CD14-positive monocyte (primary cell): ENCODE measurements around the gene SPTBN1. TPM values are rescaled to one million over a fixed set of nuclear protein-coding genes. Genes with fewer than 3 reads are reported as not detected.

Experiments used
- DNase-seq, 3 donors: peaks; one replicate each; pipeline ENCODE4 v3.0.0-alpha.2; 2011 to 2022
- H2AFZ ChIP-seq: 2 replicates; pipeline ENCODE4 v1.6.0; 2012; ENCODE audit warnings: mild to moderate bottlenecking, low read depth, low read length, inconsistent platforms; ENCODE audit not compliant: insufficient read depth, poor library complexity, severe bottlenecking
- H3K27ac ChIP-seq, 2 donors: 1 replicate in 1 of 2; 2 replicates in 1 of 2; pipeline ENCODE4 v1.5.1; 2012 to 2013; ENCODE audit warnings: low read length in 2 of 2, control low read depth in 1 of 2, inconsistent platforms in 1 of 2, low read depth in 1 of 2, mild to moderate bottlenecking in 1 of 2
- H3K27me3 ChIP-seq, 2 donors: one replicate each; pipeline versions ENCODE4 v1.6.0 to v1.6.1; 2011 to 2013; ENCODE audit warnings: low read length in 2 of 2; ENCODE audit not compliant: control insufficient read depth in 2 of 2, insufficient read depth in 2 of 2
- H3K36me3 ChIP-seq, 2 donors: replicated peaks in 1 of 2; 1 replicate in 1 of 2; 2 replicates in 1 of 2; pipeline versions ENCODE4 v1.5.1 to v1.6.1; 2012 to 2013; ENCODE audit warnings: low read length in 2 of 2, control low read depth in 1 of 2, inconsistent platforms in 1 of 2, mild to moderate bottlenecking in 1 of 2; ENCODE audit not compliant: insufficient read depth in 2 of 2, control insufficient read depth in 1 of 2
- H3K4me1 ChIP-seq, 2 donors: 1 replicate in 1 of 2; 2 replicates in 1 of 2; pipeline versions ENCODE4 v1.5.1 to v1.6.1; 2012 to 2013; ENCODE audit warnings: low read length in 2 of 2, control low read depth in 1 of 2, inconsistent platforms in 1 of 2, mild to moderate bottlenecking in 1 of 2, moderate library complexity in 1 of 2; ENCODE audit not compliant: insufficient read depth in 2 of 2, control insufficient read depth in 1 of 2
- H3K4me2 ChIP-seq: replicated peaks from 2 replicates; pipeline ENCODE3; 2012; ENCODE audit warnings: low read length, moderate library complexity, mild to moderate bottlenecking; ENCODE audit not compliant: poor library complexity, severe bottlenecking; ENCODE audit errors: extremely low read depth
- H3K4me3 ChIP-seq, 3 experiments: fragments of 200-600 bp in 1 of 3; sonication (generic) in 1 of 3; replicated peaks in 1 of 3; 1 replicate in 2 of 3; 2 replicates in 1 of 3; pipeline ENCODE4 v1.5.1; 2011 to 2013; ENCODE audit warnings: low read length in 3 of 3, mild to moderate bottlenecking in 3 of 3, control low read depth in 2 of 3, low read depth in 2 of 3, inconsistent platforms in 1 of 3, moderate library complexity in 1 of 3
- H3K79me2 ChIP-seq: 2 replicates; pipeline ENCODE4 v1.6.0; 2012; ENCODE audit warnings: mild to moderate bottlenecking, control low read depth, inconsistent platforms, low read length, moderate library complexity; ENCODE audit not compliant: insufficient read depth
- H3K9ac ChIP-seq: 2 replicates; pipeline ENCODE4 v1.6.0; 2017; ENCODE audit warnings: low read length, mild to moderate bottlenecking; ENCODE audit not compliant: insufficient read depth, poor library complexity, severe bottlenecking
- H3K9me3 ChIP-seq, 2 donors: replicated peaks in 1 of 2; 1 replicate in 1 of 2; 2 replicates in 1 of 2; pipeline versions ENCODE4 v1.5.1 to v1.6.1; 2012 to 2013; ENCODE audit warnings: low read length in 2 of 2, control low read depth in 1 of 2; ENCODE audit not compliant: control insufficient read depth in 1 of 2, insufficient read depth in 1 of 2
- H4K20me1 ChIP-seq: 2 replicates; pipeline ENCODE4 v1.6.0; 2012; ENCODE audit warnings: mild to moderate bottlenecking, low read length, control low read depth, moderate library complexity; ENCODE audit not compliant: insufficient read depth
- H3K27ac Mint-ChIP-seq, 7 donors: one replicate each; pipeline ENCODE4 v1.8.0; 2020; ENCODE audit warnings: mild to moderate bottlenecking in 7 of 7, mixed read lengths in 7 of 7, moderate library complexity in 6 of 7, inconsistent platforms in 2 of 7
- H3K27me3 Mint-ChIP-seq, 3 donors: one replicate each; pipeline ENCODE4 v1.8.0; 2021 to 2022; ENCODE audit warnings: low read depth in 3 of 3, mild to moderate bottlenecking in 3 of 3, mixed read lengths in 3 of 3, moderate library complexity in 3 of 3, inconsistent platforms in 1 of 3
- H3K36me3 Mint-ChIP-seq, 2 donors: one replicate each; pipeline ENCODE4 v1.8.0; 2020; ENCODE audit warnings: mixed read lengths in 2 of 2, inconsistent platforms in 1 of 2, mild to moderate bottlenecking in 1 of 2
- H3K4me1 Mint-ChIP-seq: one replicate; pipeline ENCODE4 v1.8.0; 2020; ENCODE audit warnings: mild to moderate bottlenecking, mixed read lengths
- H3K4me3 Mint-ChIP-seq, 2 donors: one replicate each; pipeline ENCODE4 v1.8.0; 2020; ENCODE audit warnings: mild to moderate bottlenecking in 2 of 2, mixed read lengths in 2 of 2, moderate library complexity in 1 of 2
- H3K9me3 Mint-ChIP-seq, 7 donors: one replicate each; pipeline ENCODE4 v1.8.0; 2020 to 2022; ENCODE audit warnings: mixed read lengths in 7 of 7, mild to moderate bottlenecking in 6 of 7, moderate library complexity in 6 of 7, inconsistent platforms in 2 of 7
- WGBS: methylation state at CpG from one replicate; pipeline ENCODE4 v1.1.5; 2013; ENCODE audit warnings: missing lambda C conversion rate; ENCODE audit not compliant: insufficient coverage; 5-methylcytosine and 5-hydroxymethylcytosine counted together
- intact Hi-C, 2 donors: fragments of 100-400 bp; cut with micrococcal nuclease; formaldehyde crosslinking; loops; one replicate each; pipeline versions ENCODE4 v1.15.0 to v1.15.1; 2023
- polyA plus RNA-seq, 3 donors: library from polyadenylated mRNA; depleted of rRNA in 1 of 3; unstranded in 2 of 3; stranded (reverse) in 1 of 3; fragments of 300-500 nt in 2 of 3; fragments of >200 nt in 1 of 3; fragmentation: Illumina TruSeq in 2 of 3; gene quantifications; 1 replicate in 2 of 3; 2 replicates in 1 of 3; pipeline ENCODE4 v1.2.3, GENCODE V29; 2012 to 2021
- TF ChIP-seq, protein P1 (sequence below): fragments of 200-600 bp; IDR thresholded peaks from one replicate; pipeline ENCODE4 v1.8.0; 2022; ENCODE audit warnings: antibody characterized with exemption, mild to moderate bottlenecking

SPTBN1 gene
- polyA plus RNA-seq, 3 donors: 0.79 to 2.8 (median 1.7) TPM

DNA sequence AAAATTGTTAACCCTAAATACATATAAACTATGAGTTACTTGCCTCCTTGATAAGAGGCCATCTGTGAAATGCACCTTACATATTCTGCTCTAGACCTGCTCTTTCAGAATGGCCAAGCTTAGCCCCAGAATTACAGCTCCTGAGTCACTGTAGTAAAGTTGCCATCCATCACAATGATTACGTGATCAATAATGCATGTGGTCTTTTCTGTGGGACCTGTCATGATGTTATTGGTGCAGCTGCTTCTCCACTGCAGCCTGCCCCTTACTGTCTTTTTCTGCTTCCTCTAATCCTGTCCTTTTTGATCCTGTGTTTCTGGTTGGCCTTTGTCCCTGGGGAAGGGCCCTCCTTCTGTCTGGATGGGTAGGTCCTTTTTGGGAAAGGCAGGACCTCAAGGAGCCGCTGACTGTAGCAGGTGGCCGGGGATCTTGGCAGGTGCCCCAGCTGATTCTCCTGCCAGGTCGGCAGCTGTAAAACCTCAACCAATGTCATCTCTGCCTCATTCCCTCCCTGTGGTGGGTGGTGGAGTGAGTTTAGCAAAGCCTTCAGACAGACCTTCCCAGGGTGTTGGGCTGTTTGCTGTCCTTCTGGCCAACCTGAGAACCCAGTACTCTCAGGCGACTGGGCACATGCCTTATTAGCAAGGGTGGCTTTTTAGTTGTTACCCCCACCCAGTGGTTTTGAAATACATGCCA lies 141.2 kb downstream of the SPTBN1 start:
- Mint-ChIP-seq H3K27ac (peak overlapping the region in 2 of 7 donors; percentile 21 to 55), H3K27me3 (peaks cover 0 to 2% (median 0%) of the 10 kb centered on the region in 3 donors), H3K4me1 (peaks cover 34% of the 10 kb centered on the region), H3K36me3 (peaks cover 28 to 29% of the 10 kb centered on the region in 2 donors), H3K9me3 (no peaks in the 10 kb centered on the region), H3K4me3 (no peak overlapping the region)
- Histone ChIP-seq H2AFZ (peak overlapping the region; percentile 30), H3K4me1 (peaks cover 15 to 31% of the 10 kb centered on the region in 2 donors), H3K27ac (peak overlapping the region in 1 of 2 donors; percentile 45), H3K79me2 (peaks cover 84% of the 10 kb centered on the region), H3K4me2 (no peak overlapping the region), H3K9me3 (no peaks in the 10 kb centered on the region), H3K36me3 (peaks cover 0 to 19% of the 10 kb centered on the region in 2 donors), H3K27me3 (no peaks in the 10 kb centered on the region), H3K4me3 (no peak overlapping the region), H3K9ac (no peak overlapping the region), H4K20me1 (no peaks in the 10 kb centered on the region)
- TF ChIP-seq, protein P1, sequence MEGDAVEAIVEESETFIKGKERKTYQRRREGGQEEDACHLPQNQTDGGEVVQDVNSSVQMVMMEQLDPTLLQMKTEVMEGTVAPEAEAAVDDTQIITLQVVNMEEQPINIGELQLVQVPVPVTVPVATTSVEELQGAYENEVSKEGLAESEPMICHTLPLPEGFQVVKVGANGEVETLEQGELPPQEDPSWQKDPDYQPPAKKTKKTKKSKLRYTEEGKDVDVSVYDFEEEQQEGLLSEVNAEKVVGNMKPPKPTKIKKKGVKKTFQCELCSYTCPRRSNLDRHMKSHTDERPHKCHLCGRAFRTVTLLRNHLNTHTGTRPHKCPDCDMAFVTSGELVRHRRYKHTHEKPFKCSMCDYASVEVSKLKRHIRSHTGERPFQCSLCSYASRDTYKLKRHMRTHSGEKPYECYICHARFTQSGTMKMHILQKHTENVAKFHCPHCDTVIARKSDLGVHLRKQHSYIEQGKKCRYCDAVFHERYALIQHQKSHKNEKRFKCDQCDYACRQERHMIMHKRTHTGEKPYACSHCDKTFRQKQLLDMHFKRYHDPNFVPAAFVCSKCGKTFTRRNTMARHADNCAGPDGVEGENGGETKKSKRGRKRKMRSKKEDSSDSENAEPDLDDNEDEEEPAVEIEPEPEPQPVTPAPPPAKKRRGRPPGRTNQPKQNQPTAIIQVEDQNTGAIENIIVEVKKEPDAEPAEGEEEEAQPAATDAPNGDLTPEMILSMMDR: no peak
- WGBS: 100% methylated on average over 1 of the region's 5 CpGs
- intact Hi-C loops: no loop called here
- DNase-seq: no peak

DNA sequence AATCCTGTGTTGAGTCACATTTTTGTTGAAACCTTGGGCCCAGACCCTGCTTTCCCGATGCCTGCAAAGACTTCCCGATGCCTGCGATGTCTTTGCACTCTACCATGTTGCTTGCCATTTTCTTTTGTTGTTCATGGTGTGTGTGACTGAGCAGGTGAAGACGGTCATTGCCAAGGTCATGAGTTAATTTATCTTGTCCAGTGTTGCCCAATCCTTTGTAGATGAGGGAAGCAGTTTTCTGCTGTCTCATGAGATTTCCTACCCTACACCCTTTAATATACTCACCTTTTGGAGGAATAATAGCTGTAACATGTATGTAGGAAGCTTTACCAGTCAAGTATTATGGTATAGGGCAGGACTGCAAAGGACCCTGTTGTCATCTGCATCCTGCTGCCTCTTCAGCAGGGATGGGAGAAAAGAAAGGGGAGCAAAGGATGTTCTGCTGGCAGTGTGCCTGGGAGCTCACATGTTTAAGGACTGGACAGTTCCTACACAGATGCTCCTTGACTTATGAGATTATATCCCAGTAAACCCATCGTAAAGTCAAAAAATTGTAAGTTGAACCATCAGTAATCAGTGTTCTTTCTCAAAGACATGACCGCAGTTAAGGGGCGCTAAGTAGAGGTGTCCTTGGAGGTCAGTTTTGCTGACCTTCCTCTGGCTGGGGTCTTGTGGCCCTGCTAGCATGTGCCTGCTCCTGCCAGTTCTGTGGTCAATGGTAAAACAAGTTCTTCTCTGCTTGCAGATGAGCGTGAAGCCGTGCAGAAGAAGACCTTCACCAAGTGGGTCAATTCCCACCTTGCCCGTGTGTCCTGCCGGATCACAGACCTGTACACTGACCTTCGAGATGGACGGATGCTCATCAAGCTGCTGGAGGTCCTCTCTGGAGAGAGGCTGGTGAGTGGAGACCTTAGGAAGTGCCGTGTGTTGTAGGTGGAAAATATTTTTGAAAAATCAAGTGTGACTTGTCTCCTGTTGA lies 142.5 kb downstream of the SPTBN1 start:
- Mint-ChIP-seq H3K9me3 (no peaks in the 10 kb centered on the region), H3K27ac (peak overlapping the region in 2 of 7 donors; percentile 23 to 46), H3K4me3 (peak overlapping the region in 1 of 2 donors; percentile 25), H3K36me3 (peaks cover 24 to 25% of the 10 kb centered on the region in 2 donors), H3K27me3 (peaks cover 0 to 2% (median 0%) of the 10 kb centered on the region in 3 donors), H3K4me1 (peaks cover 40% of the 10 kb centered on the region)
- H3K9ac ChIP-seq: no peak overlapping the region
- WGBS: 97% methylated on average over 12 of the region's 14 CpGs
- no peak overlapping the region for H3K4me2 ChIP-seq
- H3K36me3 ChIP-seq: peaks cover 0 to 19% of the 10 kb centered on the region in 2 donors
- no peaks in the 10 kb centered on the region for H4K20me1 ChIP-seq
- TF ChIP-seq, protein P1: no peak
- H3K27me3 ChIP-seq: no peaks in the 10 kb centered on the region
- peaks cover 85% of the 10 kb centered on the region for H3K79me2 ChIP-seq
- peaks cover 15 to 34% of the 10 kb centered on the region in 2 donors for H3K4me1 ChIP-seq
- H2AFZ ChIP-seq: no peak overlapping the region
- H3K27ac ChIP-seq: no peak overlapping the region
- no peak for DNase-seq
- no peaks in the 10 kb centered on the region for H3K9me3 ChIP-seq
- intact Hi-C loops: no loop called here
- no peak overlapping the region for H3K4me3 ChIP-seq
